Activated CD8-positive, alpha-beta memory T cell treated with anti-CD3 and anti-CD28 coated beads, Interleukin-2, amount 50 U/mL, for 4 hours (primary cell): ENCODE measurements around the gene PHEX.

Experiments used
- DNase-seq: peaks from one replicate; pipeline ENCODE4 v3.0.0-alpha.2; 2020

PHEX gene

DNA sequence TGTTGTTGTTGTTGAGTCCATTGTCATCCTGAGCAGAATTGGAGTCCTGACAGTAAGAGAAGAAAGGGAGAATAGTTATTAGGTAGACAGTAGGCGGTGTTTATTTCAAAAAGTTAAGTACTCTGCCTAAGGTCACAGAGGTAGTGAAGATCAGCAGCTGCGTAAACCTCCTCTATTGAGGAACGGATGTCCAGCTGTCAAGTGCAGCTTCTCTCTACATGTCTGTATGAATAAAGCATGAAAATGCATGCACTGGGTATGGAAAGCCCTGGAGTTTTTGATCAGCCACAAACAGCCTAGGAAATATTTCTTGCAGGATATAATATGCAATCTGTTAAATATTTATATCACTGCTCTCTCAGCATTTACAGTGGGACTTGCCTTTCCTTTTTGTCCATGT lies 131.2 kb downstream of the PHEX start:
- no peak for DNase-seq

DNA sequence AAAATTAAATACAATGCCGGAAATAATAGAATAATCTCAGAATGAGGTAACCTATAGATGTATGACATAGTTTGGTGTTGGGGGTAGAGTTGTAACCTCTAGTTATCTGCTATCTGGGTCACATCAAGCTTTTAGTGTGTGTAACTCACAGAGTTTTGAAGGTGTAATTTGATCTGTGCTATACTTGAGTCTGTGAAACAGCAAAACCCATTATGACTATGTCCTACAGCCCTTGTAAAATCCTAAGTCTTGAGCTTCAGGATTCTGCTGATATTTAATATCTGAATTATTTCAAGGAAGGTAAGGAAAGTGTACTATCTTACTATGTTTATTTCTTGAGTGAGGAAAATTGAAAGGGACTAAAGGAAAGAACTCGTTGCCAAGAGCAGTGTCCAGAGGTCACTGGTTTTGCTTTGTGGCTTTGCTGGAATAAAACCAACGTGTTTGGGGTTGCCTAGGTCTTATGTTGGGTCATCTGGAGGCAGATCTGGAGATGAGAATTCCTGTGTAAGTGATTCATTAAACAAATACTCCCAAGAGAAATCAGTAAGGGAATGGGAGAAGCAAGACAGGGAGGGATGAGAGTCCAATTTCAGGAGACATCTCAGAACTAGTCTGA lies 132.8 kb downstream of the PHEX start:
- DNase-seq: no peak

DNA sequence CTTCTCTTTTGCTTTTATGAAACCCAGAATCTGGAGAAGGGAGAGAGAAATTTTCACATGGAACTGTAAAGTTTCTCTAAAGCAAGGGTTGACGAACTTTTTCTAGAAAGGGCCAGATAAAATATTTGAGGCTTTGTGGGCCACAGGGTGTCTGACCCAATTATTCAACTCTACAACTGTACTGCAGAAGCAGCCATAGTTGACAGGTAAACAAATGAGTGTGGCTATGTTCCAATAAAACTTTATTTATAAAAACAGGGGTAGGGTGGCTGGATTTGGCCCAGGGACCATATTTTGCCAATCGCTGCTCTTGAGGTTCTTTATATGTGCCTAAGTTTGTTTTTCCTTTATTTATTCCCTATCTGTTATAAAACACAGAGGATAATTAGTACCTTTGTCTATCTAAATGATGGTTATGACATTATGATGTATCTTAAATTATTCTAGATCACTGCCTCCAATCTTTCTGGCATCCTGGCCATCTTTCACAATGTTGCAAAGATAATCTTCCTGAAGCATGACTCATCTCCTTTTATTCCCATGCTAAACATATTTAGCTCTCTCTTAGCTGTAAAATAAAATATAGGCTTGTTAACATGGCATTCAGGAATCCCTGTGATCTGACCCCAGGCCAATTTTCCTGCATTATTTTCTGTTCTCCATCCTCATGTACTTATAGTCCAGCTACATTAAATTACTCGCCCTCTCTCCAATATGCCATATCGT lies 133.8 kb downstream of the PHEX start:
- no peak for DNase-seq

DNA sequence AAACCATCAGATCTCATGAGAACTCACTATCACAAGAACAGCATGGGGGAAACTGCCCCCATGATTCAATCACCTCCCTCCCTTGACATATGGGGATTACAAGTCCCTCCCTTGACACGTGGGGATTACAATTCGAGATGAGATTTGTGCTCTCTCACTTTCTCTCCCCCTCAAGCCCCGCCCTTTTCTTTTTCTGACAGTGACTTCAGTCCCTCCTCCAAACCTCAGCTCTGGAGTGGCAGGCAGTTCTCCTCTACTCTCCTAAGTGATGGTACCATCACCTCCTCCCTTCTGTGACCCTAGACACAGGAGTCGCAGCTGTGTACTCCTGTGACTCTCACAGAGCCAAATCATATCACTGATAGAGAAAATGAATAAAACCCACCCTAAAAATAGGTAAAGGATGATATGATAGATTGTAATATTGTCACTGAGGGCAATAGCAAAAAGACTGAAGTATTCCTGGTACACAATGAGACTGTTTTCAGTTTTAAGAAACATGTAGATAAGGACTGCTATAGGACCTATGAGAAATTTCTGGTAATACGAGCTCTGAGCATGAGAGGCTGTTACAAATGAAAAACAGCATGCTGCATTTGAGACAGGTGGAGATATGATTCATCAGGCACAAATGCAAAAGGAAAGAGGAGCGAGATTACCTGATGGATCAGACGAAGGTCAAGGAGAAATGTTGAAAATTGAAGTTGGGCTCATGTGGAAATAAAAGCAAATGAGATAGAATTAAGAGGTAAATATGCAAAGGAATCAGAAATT lies 139.3 kb downstream of the PHEX start:
- no peak for DNase-seq

DNA sequence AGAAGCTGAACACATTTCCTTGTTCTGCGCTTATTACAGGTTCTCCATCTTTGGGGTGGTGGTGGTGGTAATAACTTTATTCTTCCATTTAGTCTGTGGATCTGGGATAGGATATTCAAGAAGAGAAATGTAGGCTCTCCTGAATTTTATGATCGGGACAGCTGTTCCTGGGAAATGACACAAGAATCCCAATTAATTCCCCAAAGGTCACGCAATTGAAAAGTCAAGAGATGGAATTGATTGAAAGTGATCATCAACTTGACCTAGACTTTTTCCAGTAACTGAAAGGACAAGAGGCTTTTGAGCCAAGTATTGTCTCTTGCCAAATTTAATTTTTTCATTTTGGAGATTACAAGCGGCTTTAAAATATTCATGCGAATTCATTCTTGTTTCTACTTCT lies 141.8 kb downstream of the PHEX start:
- DNase-seq: no peak

DNA sequence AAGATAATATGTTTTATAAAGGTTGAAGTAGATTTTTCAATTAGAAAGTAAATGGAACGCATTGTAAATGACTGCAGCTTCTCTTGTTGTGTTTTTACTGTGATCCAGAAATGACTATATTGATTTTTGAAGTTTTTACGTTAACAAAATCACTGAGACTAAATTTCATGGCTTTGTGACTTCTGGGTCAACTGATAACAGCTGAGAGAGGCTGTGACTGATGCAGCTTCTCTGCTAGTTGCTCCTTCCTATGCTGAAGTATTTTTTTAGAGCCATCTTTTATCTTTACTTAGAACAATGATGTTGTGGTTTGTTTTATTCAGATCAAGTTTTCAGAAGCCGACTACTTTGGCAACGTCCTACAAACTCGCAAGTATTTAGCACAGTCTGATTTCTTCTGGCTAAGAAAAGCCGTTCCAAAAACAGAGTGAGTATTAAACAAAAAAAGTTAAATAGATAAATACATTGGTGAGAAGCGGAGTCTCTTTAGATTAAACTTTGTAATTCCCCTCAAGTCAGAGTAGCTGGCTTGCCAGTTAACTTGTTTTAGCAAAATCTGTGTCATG lies 145.9 kb downstream of the PHEX start:
- DNase-seq: no peak

DNA sequence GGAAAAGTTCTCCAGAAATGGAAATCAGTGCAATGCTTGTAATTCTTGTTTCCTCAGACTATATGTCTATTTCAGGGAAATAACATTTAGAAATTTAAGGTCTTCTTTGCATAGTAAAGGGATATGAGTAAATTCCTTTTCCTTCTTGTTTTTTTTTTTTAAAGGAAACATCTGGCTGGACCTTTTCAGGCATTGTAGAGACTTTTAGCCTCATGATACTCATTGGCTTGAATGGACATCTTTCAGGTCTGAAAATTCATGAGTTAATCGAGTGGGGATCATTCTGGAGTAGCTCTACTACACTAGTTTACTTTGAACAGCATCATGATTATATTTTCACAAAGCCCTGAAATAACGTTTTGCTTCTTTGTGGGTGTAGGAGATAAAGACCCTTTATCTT lies 152.0 kb downstream of the PHEX start:
- DNase-seq: no peak

DNA sequence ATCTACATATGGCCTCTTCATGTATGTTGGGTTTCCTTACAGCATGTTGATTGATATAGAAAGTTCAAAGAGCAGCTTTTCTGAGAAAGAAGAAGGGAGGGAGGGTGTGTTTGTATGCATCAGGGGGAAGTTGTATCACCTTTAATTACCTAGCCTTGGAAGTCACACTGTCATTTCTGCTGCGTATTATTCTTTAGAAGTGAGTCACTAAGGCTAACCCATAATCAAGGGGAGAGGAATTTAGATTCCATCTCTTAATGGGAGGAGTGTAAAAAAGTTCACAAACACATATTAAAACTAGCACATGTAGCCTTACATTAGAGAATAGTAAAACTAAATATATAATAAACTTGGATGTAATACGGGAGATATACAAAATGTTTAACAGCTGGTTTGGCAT lies 154.0 kb downstream of the PHEX start:
- no peak for DNase-seq

DNA sequence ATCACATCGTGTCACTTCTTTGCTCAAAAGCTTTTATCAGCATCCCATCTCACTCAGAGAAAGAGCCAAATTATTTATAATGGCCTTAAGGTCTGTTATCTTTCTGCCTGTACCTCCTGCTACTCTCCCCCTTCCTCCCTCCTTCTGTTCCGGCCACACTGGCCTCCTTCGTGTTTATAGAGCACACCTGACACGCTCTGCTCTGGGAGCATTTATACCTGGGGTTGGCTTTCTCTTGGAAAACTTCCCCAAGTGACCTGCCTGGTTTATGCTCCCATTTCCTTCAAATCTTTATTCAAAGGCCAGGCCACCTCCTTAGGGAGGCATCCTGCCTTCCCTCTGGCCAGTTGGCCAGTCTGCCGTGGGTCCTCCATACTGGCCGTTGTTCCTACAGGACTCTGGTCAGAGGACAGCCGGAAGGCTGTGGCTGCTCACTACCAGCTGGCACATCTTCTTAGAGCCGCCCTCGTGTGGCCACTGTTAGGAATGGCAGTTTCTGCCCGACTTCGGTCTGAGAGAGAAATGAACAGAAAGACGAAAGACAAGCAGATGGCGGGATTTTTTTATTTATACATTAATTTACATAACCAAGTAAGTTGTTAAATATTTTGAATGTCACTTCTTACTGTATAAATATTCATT lies 160.4 kb downstream of the PHEX start:
- DNase-seq: peak; percentile 44

DNA sequence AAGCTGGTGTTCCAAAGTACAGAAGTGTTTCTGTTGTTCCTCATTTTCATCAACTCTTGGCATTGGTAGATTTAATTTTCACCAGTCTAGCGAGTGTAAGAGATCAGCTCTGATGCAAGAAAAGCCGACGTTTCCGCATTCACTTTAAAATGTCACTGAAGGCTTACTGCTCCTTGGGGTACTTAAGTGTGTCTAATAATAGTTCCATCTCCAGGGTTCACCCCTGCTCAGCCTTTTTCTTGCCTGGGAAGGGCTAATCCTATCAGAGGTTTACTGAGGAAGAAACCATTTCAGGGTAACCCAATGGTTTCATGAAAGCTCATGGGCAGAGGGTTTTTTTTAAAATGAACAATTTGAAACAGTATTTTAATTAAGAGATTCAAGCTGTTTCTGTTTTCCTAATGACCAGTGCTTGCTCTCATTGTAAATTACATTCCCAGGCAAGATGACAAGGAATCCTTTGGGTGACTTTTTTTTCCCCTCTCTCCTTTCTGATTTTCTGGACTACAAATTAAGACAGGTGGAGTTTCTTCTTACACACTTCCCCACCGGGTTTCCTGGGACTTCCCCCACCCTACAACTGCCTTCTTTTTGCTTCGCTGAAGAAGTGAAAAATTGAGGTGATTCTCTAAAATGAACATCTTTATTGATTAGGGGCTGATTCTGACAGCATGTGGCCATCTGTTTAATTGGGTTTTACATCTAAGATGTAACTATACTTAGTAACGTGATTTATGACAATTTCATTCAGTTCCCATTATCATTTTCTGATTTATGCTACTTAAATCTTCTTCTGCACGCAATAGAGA lies 161.9 kb downstream of the PHEX start:
- no peak for DNase-seq

DNA sequence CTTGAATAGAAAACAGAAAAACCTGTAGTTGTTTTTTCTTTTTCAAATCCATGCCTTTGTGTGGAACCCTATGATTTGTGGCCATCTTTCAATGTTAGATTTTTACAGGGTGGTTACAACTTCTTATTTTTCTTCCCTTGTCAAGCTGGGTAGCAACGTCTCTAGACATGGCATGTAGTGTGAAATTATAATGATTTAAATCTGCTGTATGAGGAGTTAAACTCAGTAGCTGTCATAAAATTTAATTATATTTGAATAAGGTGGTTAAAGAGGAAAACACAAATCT lies 162.5 kb downstream of the PHEX start:
- no peak for DNase-seq

DNA sequence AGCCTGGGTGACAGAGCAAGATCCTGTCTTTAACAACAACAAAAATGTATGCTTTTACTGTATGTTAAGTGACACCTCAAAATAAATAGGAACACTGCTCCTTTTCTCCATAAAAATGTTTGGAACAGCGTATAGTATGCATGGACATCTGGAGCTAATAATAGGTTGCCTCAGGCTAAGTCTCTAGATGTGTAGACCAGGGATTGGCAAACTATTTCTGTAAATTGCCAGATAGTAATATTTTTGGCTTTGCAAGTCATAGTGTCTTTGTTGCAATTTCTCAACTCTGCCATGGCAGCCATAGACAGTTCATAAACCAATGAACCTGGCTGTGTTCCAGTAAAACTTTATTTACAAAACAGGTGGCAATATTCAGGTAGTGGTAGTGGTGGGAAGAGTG lies 164.0 kb downstream of the PHEX start:
- DNase-seq: no peak

DNA sequence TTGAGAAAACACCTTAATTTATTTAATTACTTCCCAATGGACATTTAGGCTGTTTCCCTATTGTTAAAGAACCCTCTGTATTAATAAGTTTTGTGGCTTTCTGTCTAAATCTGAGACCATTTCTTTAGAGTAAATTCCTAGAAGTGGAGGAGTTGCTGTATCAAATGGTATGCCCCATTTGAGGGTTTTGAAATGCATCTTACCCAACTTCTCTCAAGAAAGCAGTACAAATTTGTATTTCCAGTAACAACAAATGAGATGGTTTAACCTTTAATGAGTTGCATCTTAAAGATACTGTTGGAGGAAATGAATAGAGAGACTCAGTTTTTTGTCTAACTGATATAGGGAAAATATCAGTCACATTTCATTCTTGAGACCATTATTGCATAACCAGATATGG lies 170.1 kb downstream of the PHEX start:
- no peak for DNase-seq

DNA sequence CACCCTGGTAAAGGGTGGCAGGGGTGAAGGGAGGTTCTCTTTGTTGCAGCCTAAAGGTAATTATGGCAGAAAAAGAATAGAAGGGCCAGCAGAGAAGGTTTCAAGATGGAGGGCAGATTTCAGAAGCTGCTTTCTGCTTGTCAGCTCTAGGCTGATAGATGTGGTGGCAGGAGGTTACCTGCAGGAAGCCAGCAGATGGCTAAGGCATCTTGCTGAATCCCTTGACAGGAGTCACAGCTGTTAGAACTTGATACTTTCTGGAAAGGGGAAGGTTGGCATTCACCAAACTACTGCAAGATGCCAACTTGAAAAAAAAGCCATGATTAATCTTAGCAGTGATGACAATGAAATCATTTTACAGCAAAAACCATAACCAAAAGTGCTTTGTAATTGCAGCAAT lies 171.1 kb downstream of the PHEX start:
- no peak for DNase-seq

DNA sequence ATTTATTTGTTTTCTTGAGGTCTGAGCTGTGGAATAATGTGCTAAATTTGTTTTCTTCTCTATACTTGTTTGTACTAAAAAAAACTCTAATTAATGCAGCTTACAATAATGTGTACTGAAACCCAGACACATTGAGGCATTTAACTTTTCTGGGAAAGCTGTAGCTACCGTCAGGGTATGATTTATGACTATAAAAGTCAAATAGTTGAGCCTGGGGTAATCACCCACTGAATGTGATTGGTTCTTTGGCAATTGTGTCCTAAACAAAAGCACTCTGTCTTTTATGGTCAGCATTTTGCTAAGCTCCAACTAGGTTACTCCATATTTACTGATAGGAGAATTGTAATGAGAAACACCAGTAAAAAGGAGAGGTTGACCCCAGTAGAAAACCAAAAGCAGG lies 174.7 kb downstream of the PHEX start:
- DNase-seq: no peak

DNA sequence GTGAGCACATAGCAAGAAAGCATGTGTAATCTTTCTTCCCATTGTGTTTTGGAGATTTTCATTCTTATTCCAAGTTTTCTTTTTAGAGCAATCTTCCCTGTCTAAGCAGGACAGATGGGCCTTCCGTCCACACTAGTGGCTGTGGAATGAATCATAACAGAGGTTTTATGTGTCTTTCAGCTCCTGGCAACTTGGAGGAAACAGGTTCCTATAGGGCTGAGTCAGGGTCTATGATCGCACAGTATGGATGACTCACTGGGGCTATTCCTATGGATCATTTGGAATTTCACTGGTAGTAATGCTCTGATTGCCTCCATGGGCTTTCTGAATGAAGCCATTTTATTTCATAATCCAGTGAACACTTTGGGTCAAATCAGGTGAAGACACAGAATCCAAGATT lies 188.8 kb downstream of the PHEX start:
- DNase-seq: no peak

DNA sequence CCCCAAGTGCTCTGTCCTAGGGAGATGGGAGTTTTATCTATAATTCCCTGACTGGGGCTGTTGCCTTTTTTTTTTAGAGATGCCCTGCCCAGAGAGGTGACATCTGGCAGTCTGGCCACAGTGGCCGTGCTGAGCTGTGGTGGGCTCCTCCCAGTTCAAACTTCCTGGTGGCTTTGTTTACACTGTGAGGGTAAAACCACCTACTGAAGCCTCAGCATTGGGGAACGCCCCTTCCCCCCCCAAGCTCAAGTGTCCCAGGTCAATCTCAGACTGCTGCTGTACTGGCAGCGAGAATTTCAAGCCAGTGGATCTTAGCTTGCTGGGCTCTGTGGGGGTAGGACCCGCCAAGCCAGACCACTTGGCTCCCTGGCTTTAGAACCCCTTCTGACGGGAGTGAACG lies 202.3 kb downstream of the PHEX start:
- DNase-seq: no peak

DNA sequence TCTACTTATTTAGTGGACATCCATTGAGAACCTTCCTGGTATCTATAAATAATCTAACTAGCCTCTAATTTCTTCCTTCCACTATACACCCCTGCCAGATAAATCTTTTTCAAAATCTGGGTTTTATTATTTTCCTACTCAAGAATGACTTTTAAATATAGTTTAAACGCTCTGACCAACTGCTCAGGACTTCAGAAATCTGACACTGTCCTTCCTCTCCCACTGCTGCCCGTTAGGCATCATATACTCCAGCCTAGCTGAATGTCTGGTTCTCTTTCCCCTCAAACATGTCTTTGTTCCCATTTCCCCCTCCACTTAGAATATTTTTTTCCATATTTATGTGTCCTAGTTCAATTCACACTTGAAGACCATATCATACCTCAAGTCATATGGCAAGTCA lies 205.4 kb downstream of the PHEX start:
- no peak for DNase-seq

DNA sequence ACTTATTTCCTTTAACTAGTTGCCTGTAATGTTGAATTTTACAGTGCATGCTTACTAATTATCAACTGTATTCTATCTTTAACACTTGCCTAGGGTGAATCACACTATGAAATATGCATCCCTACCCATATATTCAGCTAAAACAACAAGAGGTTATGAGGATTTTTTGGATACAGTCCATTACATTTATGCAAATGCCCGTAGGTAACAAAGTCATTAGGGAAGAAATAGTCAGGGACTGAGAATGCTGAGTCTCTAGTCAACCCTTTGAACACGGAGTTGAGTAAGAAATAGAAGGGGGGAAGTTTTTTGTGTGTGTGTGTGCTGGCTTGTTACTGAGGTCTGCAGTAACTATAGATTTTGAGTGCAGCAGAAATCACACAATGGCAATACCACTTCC lies 214.5 kb downstream of the PHEX start:
- DNase-seq: no peak

DNA sequence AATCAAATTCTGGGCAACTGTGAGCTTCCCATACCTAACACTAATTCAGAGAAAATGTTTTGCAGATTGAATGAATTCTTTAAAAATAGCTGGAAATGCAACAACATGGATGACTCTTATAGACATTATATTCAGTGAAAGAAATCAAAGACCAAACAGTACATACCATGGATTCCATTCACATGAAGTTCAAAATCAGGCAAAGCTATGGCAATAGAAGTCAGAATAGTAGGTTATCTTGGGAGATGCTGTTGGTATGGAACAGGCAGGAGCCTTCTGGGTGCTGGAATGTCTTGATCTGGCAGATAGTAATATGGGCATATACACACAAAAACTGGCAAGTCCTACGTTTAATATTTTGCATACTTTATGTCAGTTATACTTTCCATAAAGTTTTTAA lies 215.0 kb downstream of the PHEX start:
- DNase-seq: no peak

DNA sequence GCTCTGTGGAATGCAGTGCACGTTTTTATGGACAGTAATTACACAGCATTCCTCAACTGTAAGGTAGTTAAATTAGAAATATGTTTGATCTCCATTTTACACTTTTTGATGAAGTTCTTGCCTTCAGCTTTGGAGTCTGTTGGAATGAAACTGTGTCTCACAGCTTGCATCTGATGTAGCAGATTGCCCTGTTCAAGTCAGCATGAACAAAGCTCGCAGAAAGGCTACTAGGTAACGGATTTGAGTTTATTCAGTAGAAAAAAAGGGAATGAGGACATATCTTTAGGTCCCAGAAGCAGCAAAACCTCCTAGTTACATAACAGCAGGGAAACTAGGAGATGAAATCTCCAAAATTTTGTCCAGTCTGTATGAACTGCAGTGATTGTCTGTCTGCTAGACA lies 216.3 kb downstream of the PHEX start:
- no peak for DNase-seq

DNA sequence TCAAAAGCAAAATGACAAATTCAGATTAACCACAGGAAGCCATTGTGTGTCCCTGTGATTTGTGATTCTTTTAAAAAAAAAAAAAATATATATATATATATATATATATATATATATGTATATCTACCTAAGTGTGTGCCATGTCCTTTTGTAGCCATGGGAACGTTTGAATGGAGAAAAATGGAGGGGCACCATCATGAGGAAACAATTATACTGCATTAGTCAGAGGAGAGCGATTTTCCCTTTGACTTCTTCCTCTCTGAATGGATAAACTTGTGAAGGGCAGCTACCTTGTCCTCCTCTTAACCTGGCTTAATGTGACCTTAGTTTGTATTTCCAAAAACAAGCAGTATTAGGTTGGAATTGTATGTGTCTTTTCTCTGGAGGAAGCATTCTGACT lies 217.2 kb downstream of the PHEX start:
- DNase-seq: no peak

DNA sequence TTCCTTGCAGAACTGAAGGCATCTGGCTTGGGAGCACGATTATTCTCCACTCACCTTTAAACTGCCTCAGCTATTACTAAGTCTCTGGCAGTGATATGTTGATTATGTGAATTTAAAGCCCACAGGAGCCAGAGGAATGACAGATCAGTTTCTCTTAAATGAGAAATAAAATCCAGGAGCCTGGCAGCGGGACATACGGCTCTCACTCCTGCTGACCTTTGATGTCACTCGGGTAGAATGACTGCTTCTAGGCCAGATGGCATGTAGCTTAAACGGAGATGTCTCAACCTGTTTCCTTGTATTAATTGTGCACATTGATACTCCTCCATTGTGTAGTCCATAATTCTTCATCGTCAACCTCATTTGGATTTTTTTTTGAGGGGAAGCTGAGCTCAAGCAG lies 236.6 kb downstream of the PHEX start:
- no peak for DNase-seq
